K562 (cell line): ENCODE results near the gene ABLIM2. TPM values are rescaled to one million over a fixed set of nuclear protein-coding genes. Genes with fewer than 3 reads are reported as not detected.

Experiments used
- ATAC-seq: fragments of 200-7000 bp; cut with Tn5 transposase; 3 replicates; pipeline ENCODE4 v1.9.1; 2020; ENCODE audit warnings: moderate library complexity
- BruUV-seq: library from RNA; stranded (reverse); fragments of 400-500 nt; replicated peaks from 2 replicates; lab custom pipeline; 2021; lab: Mats Ljungman, UMichigan
- CTCF ChIA-PET: fragments of 300-600 bp; formaldehyde crosslinking; extraction: SDS; loops from one replicate; lab custom pipeline; 2021; ENCODE audit warnings: low intra/inter-chr PET ratio; lab: Yijun Ruan, JAX
- POLR2A ChIA-PET: fragments of 300-600, 350-650 bp; sonication (Branson Sonifier 250); formaldehyde crosslinking; extraction: SDS; loops from one replicate; lab custom pipeline; 2021; ENCODE audit warnings: antibody characterized with exemption, inconsistent platforms; lab: Yijun Ruan, JAX
- DNase-seq, 4 experiments: peaks; one replicate each; pipeline versions ENCODE4 v3.0.0 to v3.0.0-alpha.2; 2011 to 2018; ENCODE audit warnings: low spot score in 3 of 4, mixed read lengths in 3 of 4; ENCODE audit errors: extremely low read depth in 1 of 4
- FAIRE-seq: peaks from 2 replicates; lab custom pipeline; 2011; peaks lifted over from hg19 to GRCh38; lab: Jason Lieb, UNC
- H2AFZ ChIP-seq: 2 replicates; pipeline ENCODE4 v1.6.0; 2011; ENCODE audit warnings: low read depth, low read length, control low read depth, inconsistent platforms
- H3K27ac ChIP-seq: fragments of 200-600 bp; 3 replicates; pipeline ENCODE4 v1.8.0; 2011; ENCODE audit warnings: low read depth, mild to moderate bottlenecking, control low read depth, inconsistent platforms, low read length, moderate library complexity, mixed read lengths; ENCODE audit errors: extremely low read depth
- H3K27me3 ChIP-seq, 2 experiments: fragments of 300-600 bp in 1 of 2; 2 replicates in 1 of 2; 3 replicates in 1 of 2; pipeline versions ENCODE4 v1.6.0 to v1.8.0; 2011; ENCODE audit warnings: inconsistent platforms in 2 of 2, low read length in 2 of 2, mild to moderate bottlenecking in 1 of 2, mixed read lengths in 1 of 2, moderate library complexity in 1 of 2; ENCODE audit not compliant: control insufficient read depth in 2 of 2, insufficient read depth in 2 of 2
- H3K36me3 ChIP-seq: fragments of 300-600 bp; 3 replicates; pipeline ENCODE4 v1.8.0; 2011; ENCODE audit warnings: mild to moderate bottlenecking, low read length, inconsistent platforms; ENCODE audit not compliant: control insufficient read depth, insufficient read depth
- H3K4me1 ChIP-seq, 2 experiments: fragments of 200-600 bp in 1 of 2; replicated peaks in 1 of 2; 2 replicates in 1 of 2; 3 replicates in 1 of 2; pipeline versions ENCODE4 v1.5.1 to v1.8.0; 2011; ENCODE audit warnings: inconsistent platforms in 2 of 2, low read length in 2 of 2, mild to moderate bottlenecking in 1 of 2, mixed read lengths in 1 of 2, moderate library complexity in 1 of 2; ENCODE audit not compliant: control insufficient read depth in 2 of 2, insufficient read depth in 2 of 2
- H3K4me2 ChIP-seq: 2 replicates; pipeline ENCODE4 v1.6.1; 2011; ENCODE audit warnings: low read length, control low read depth, inconsistent platforms, mixed read lengths; ENCODE audit not compliant: insufficient read depth
- H3K4me3 ChIP-seq: fragments of 200-600 bp; sonication (generic), shearing (Covaris generic); 2 replicates; pipeline ENCODE4 v1.5.1; 2016; ENCODE audit warnings: control low read depth, inconsistent platforms
- H3K79me2 ChIP-seq: fragments of 200-600 bp; 3 replicates; pipeline ENCODE4 v1.8.0; 2011; ENCODE audit warnings: low read length, inconsistent platforms; ENCODE audit not compliant: control insufficient read depth, insufficient read depth
- H3K9ac ChIP-seq, 2 experiments: 2 replicates each; pipeline versions ENCODE4 v1.6.0 to v1.6.1; 2011; ENCODE audit warnings: low read depth in 2 of 2, low read length in 2 of 2, control low read depth in 1 of 2, inconsistent platforms in 1 of 2, mild to moderate bottlenecking in 1 of 2, mixed read lengths in 1 of 2; ENCODE audit not compliant: insufficient read depth in 1 of 2
- H3K9me1 ChIP-seq: one replicate; pipeline ENCODE4 v1.6.0; 2011; ENCODE audit warnings: inconsistent platforms, mild to moderate bottlenecking, low read length, moderate library complexity; ENCODE audit not compliant: control insufficient read depth, insufficient read depth
- H3K9me3 ChIP-seq: replicated peaks from 2 replicates; pipeline ENCODE4 v1.5.1; 2011; ENCODE audit warnings: low read depth, low read length, inconsistent platforms; ENCODE audit not compliant: control insufficient read depth, insufficient read depth
- H4K20me1 ChIP-seq: replicated peaks from 2 replicates; pipeline ENCODE4 v1.6.1; 2011; ENCODE audit warnings: low read length, inconsistent platforms, mixed read lengths; ENCODE audit not compliant: control insufficient read depth, insufficient read depth
- BCLAF1 ChIP-seq, 2 experiments: fragments of 450-650 bp in 1 of 2; IDR thresholded peaks; 2 replicates each; pipeline ENCODE4 v1.6.1; 2011 to 2017; ENCODE audit warnings: low read depth in 2 of 2, antibody characterized with exemption in 1 of 2, borderline replicate concordance in 1 of 2, low read length in 1 of 2, mild to moderate bottlenecking in 1 of 2, mixed read lengths in 1 of 2; ENCODE audit not compliant: control insufficient read depth in 1 of 2
- BRD4 ChIP-seq: fragments of 200-600 bp; sonication (generic); IDR thresholded peaks from 2 replicates; pipeline ENCODE4 v1.6.1; 2017; ENCODE audit warnings: inconsistent platforms
- E2F6 ChIP-seq, 2 experiments: IDR thresholded peaks; 2 replicates each; pipeline ENCODE4 v1.6.1; 2011; ENCODE audit warnings: borderline replicate concordance in 1 of 2, control low read depth in 1 of 2, low read depth in 1 of 2, low read length in 1 of 2, mild to moderate bottlenecking in 1 of 2, mixed read lengths in 1 of 2, moderate library complexity in 1 of 2; ENCODE audit not compliant: insufficient read depth in 1 of 2, insufficient read length in 1 of 2, poor library complexity in 1 of 2, severe bottlenecking in 1 of 2; ENCODE audit errors: extremely low read depth in 1 of 2
- ELF2 ChIP-seq: fragments of 250-450 bp; sonication (Bioruptor Pico); IDR thresholded peaks from 2 replicates; pipeline ENCODE4 v1.5.0; 2021; ENCODE audit warnings: mild to moderate bottlenecking
- HES1 ChIP-seq: fragments of 450-650 bp; IDR thresholded peaks from 2 replicates; pipeline ENCODE4 v1.6.1; 2016; ENCODE audit warnings: low read depth, mild to moderate bottlenecking, moderate library complexity
- HNRNPK ChIP-seq: fragments of 200-400 bp; formaldehyde crosslinking; IDR thresholded peaks from one replicate; pipeline ENCODE4 v1.6.1; 2018; ENCODE audit warnings: mild to moderate bottlenecking, low read depth, low read length; ENCODE audit not compliant: poor library complexity, severe bottlenecking
- NR4A1 ChIP-seq, 2 experiments: fragments of 250-450 bp in 1 of 2; fragments of 450-650 bp in 1 of 2; sonication (Bioruptor Pico) in 1 of 2; IDR thresholded peaks; 2 replicates each; pipeline versions ENCODE4 v1.4.0 to v1.6.1; 2016 to 2020; ENCODE audit warnings: mild to moderate bottlenecking in 2 of 2, missing compliant biosample characterization in 1 of 2, missing genetic modification characterization in 1 of 2, moderate library complexity in 1 of 2
- PCBP1 ChIP-seq: fragments of 200-400 bp; formaldehyde crosslinking; IDR thresholded peaks from 2 replicates; pipeline ENCODE4 v1.6.1; 2018; ENCODE audit warnings: mild to moderate bottlenecking, low read depth, low read length; ENCODE audit not compliant: poor library complexity, severe bottlenecking
- PML ChIP-seq: IDR thresholded peaks from 2 replicates; pipeline ENCODE4 v1.6.1; 2012; ENCODE audit warnings: low read length, inconsistent platforms
- TRIM25 ChIP-seq: fragments of 450-650 bp; IDR thresholded peaks from 2 replicates; pipeline ENCODE4 v1.7.0; 2016; ENCODE audit warnings: borderline replicate concordance
- WGBS: fragments of 100-300 bp; shearing (Covaris generic); methylation state at CpG from one replicate; pipeline ENCODE4 v1.1.6; 2016; ENCODE audit warnings: low coverage, mixed read lengths; ENCODE audit not compliant: insufficient coverage; ENCODE audit errors: missing lambda C conversion rate; 5-methylcytosine and 5-hydroxymethylcytosine counted together
- in situ Hi-C: fragments of 300-500 bp; cut with MboI; formaldehyde crosslinking; loops from 4 replicates; pipeline ENCODE4 v1.15.0; 2018; ENCODE audit warnings: inconsistent platforms, mixed read lengths
- intact Hi-C: fragments of 100-400 bp; cut with micrococcal nuclease; formaldehyde crosslinking; loops from 2 replicates; pipeline ENCODE4 v1.14.2; 2022
- polyA plus RNA-seq, 8 experiments: library from polyadenylated mRNA; depleted of rRNA in 4 of 8; stranded (reverse) in 5 of 8; unstranded in 3 of 8; fragments of >200 nt; fragmentation: Nextera tagmentation in 2 of 8; fragmentation: Illumina TruSeq in 1 of 8; extraction: Ambion mirVana in 2 of 8; extraction: Trizol in 1 of 8; gene quantifications; 2 replicates each; pipeline versions ENCODE4 v1.2.1 to v1.2.3, GENCODE V29; 2011 to 2014; ENCODE audit warnings: inconsistent platforms in 1 of 8, missing spikeins in 1 of 8
- total RNA-seq, 7 experiments: library from RNA; depleted of rRNA in 6 of 7; stranded (reverse); fragments of >200 nt in 6 of 7; fragmentation: Illumina TruSeq in 2 of 7; extraction: Trizol in 2 of 7; gene quantifications; 2 replicates each; pipeline versions ENCODE4 v1.2.1 to v1.2.3, GENCODE V29; 2011 to 2021; ENCODE audit warnings: low replicate concordance in 1 of 7

ABLIM2 gene
- total and polyA plus RNA-seq, 9 of the 15 experiments (the other 6 are each of a cell fraction or from before 2014, with no cell fraction given): not detected

- TF ChIP-seq HES1 (no peak), PCBP1 (no peak)
These were observed 10.5 kb downstream of the ABLIM2 start (continued) for GRCh38 chr4:8148159-8148558.

- ATAC-seq: no peak
- POLR2A ChIA-PET: interaction anchor here (1.8 kb wide), 1 partner anchor 9 kb away, joined by 4 read pairs; no protein-coding TSS in a partner anchor
- under 1% methylated on average over 19 of the region's 19 CpGs for WGBS
- TF ChIP-seq TRIM25 (no peak), BRD4 (no peak), NR4A1 (CRISPR knock-in tag; IDR thresholded peaks at IDR 0.05) (no peak), NR4A1 (tag; IDR thresholded peaks at IDR 0.05) (no peak), ELF2 (CRISPR knock-in tag) (no peak), BCLAF1 (IDR thresholded peaks at IDR 0.05; ENCODE audit: borderline replicate concordance in 1 of 2, control insufficient read depth in 1 of 2, low read depth in 2 of 2, low read length in 1 of 2) (no peak), HNRNPK (no peak), PML (no peak), E2F6 (IDR thresholded peaks at IDR 0.05; ENCODE audit: borderline replicate concordance in 1 of 2, extremely low read depth in 1 of 2, insufficient read depth in 1 of 2, insufficient read length in 1 of 2, low read depth in 1 of 2, low read length in 1 of 2, poor library complexity in 1 of 2, severe bottlenecking in 1 of 2) (no peak)
These were observed 11.2 kb downstream of the ABLIM2 start for GRCh38 chr4:8147231-8147970.

More at GRCh38 chr4:8147231-8147970, 11.2 kb downstream of the ABLIM2 start:
- in situ Hi-C loops (no loop called here), intact Hi-C loops (no loop called here)
- no peak overlapping the region for H3K4me3 ChIP-seq
- H2AFZ ChIP-seq: no peak overlapping the region
- H3K4me1 ChIP-seq: peaks cover 0 to 4% of the 10 kb centered on the region in 2 experiments; a peak in 1 of 5 replicates
- CTCF ChIA-PET: no interaction called here
- no peak for DNase-seq
- no peak overlapping the region for H3K9ac ChIP-seq
- no peaks in the 10 kb centered on the region for H3K9me3 ChIP-seq
- no peak overlapping the region for H3K27ac ChIP-seq
- H3K27me3 ChIP-seq: peaks cover 19 to 77% of the 10 kb centered on the region in 2 experiments; a peak in 4 of 5 replicates
- H3K79me2 ChIP-seq: no peaks in the 10 kb centered on the region
- H3K9me1 ChIP-seq: no peaks in the 10 kb centered on the region
- H3K36me3 ChIP-seq: no peaks in the 10 kb centered on the region
- peaks cover 21% of the 10 kb centered on the region; the same call in 1 of the 2 replicates for H4K20me1 ChIP-seq
- no peak for FAIRE-seq
- H3K4me2 ChIP-seq: no peak overlapping the region
- BruUV-seq: no TSS peak
